ENCODE measurements around the gene CARHSP1.

GRCh38 chr16:8886593-8887430 lies 18.0 kb upstream of the CARHSP1 start:
- no peak for TF ChIP-seq RFX5 (IDR thresholded peaks at IDR 0.05; ENCODE audit: borderline replicate concordance, low read depth, low read length)
- no peak for TF ChIP-seq CTCF (IDR thresholded peaks at IDR 0.05; ENCODE audit: control extremely low read depth in 1 of 3, insufficient read depth in 1 of 3, low read depth in 1 of 3, low read length in 3 of 3)
- no peak for TF ChIP-seq TCF12 (IDR thresholded peaks at IDR 0.05; ENCODE audit: low read depth, low read length)
- TF ChIP-seq EGR1 (IDR thresholded peaks at IDR 0.05; ENCODE audit: borderline replicate concordance, low read depth, low read length), result no peak
- TF ChIP-seq NANOG (IDR thresholded peaks at IDR 0.05; ENCODE audit: insufficient read depth, low read depth, low read length, poor library complexity, severe bottlenecking), result no peak
- TF ChIP-seq POLR2A (IDR thresholded peaks at IDR 0.05; ENCODE audit: control extremely low read depth in 1 of 2, low read depth in 2 of 2, low read length in 2 of 2), result no peak
- no peak for TF ChIP-seq EP300 (IDR thresholded peaks at IDR 0.05; ENCODE audit: borderline replicate concordance in 1 of 2, low read depth in 2 of 2, low read length in 2 of 2)
- no peak for TF ChIP-seq EZH2 (IDR thresholded peaks at IDR 0.05; ENCODE audit: low read depth, low read length, severe bottlenecking)
- TF ChIP-seq RAD21 (IDR thresholded peaks at IDR 0.05 in 1 of 2, conservative IDR thresholded peaks at IDR 0.05 in 1 of 2; ENCODE audit: low read depth in 2 of 2, low read length in 2 of 2), result no peak
- TF ChIP-seq GABPA (IDR thresholded peaks at IDR 0.05; ENCODE audit: borderline replicate concordance, insufficient read depth, low read length), result no peak
- no peak for TF ChIP-seq ATF3 (IDR thresholded peaks at IDR 0.05; ENCODE audit: insufficient read depth, low read depth, low read length)
- no peak for TF ChIP-seq JUN (IDR thresholded peaks at IDR 0.05; ENCODE audit: low read depth, low read length)
- no peak for TF ChIP-seq SAP30 (IDR thresholded peaks at IDR 0.05; ENCODE audit: insufficient read depth, insufficient replicate concordance, low read length)
- TF ChIP-seq POLR2AphosphoS5 (IDR thresholded peaks at IDR 0.05; ENCODE audit: low read depth, low read length), result no peak; the same call in 1 of the 2 replicates
